SK-N-MC (cell line): Measurements from ENCODE around the gene TICRR.

Experiments
- EZH2 ChIP-seq: fragments of 200-600 bp; sonication (generic); IDR thresholded peaks from one replicate; pipeline ENCODE4 v1.6.1; 2017; ENCODE audit warnings: antibody characterized with exemption
- POLR2AphosphoS5 ChIP-seq: IDR thresholded peaks from 2 replicates; pipeline ENCODE4 v1.6.1; 2012; ENCODE audit warnings: mild to moderate bottlenecking, low read depth, low read length, borderline replicate concordance

DNA sequence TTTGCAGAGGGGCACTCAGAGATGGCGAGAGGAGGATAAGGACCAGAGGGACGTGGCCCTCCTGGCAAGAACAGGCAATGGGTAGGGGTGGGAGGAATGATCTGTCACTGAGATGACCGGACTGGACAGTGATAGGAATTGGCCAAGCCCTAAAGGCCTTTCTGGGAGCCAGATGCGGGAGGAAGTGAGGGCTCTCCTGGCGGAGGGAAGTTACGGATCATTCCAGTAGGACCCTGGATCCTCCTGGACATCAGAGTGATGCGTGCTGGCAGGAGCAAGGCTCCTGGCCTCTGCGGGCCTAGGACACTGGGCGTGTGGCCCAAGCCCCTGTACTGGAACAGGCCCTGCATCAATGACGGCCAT lies 56.6 kb downstream of the TICRR start:
- TF ChIP-seq POLR2AphosphoS5 (peak; percentile 49), EZH2 (no peak)
